GM12891 (cell line): Measurements from ENCODE around the gene HORMAD2.

Source experiments
- POLR2A ChIP-seq: IDR thresholded peaks from 2 replicates; pipeline ENCODE4 v1.6.1; 2011; ENCODE audit warnings: low read depth, low read length, control low read depth
- POLR2AphosphoS5 ChIP-seq: IDR thresholded peaks from 2 replicates; pipeline ENCODE4 v1.6.1; 2011; ENCODE audit warnings: low read depth, low read length, control low read depth
- TAF1 ChIP-seq: IDR thresholded peaks from 2 replicates; pipeline ENCODE4 v1.6.1; 2011; ENCODE audit warnings: low read depth, low read length, control low read depth

DNA sequence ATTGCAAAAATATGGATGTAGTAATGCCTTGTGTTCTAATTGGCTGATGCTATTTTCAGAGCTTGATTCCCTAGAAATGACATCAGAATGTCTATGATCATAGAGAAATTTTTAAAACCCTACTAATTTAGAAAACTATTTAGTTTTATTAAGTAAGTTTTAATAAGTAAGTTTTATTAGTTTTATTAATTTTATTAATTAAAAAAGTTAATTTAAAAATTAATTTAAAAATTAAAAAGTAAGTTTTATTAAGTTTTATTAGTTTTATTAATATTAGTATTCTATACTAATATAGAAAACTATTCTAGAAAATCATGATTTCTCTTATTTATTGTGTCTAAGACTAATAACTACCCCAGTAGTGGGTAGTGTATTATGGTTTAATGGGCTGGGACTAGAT is 8.2 kb downstream of the HORMAD2 start:
- TF ChIP-seq POLR2A = no peak
- TF ChIP-seq POLR2AphosphoS5 = no peak
- TF ChIP-seq TAF1 = no peak
